Measurements from ENCODE around the gene ACSF3. TPM values are rescaled to one million over a fixed set of nuclear protein-coding genes. Genes with fewer than 3 reads are reported as not detected.

ACSF3 gene
- 25.5 TPM for total RNA-seq

DNA sequence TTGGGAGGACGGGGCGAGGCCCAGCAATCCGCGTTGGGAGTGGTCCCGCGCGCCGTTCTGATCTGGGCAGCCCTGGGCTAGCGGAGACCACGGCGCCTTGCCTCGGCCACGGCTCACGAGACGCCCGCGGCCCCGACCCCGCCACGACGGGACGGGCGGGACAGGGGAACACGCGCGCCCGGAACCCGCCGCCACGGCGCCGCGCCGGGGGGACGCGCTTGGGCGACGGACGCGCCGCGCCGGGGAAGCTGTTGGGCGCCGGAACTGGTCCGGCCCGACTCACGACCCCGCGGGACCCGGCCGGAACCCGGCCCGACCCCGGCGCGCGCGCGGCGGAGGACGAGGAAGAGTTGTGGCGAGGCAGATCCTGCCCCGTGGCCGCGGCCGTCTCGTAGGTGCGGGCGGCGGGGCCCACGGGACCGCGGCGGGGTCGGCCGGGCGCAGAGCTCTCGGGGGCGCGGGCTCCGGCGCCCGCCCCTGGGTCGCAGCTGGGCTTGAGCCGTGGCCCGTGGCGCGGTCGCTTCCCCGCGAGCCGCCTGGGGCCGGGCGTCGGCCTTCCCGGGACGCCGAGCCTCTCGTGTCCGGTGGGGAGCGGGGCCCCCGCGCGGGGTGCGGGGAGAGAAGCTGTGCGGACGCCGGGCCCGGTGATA, at the start of gene ACSF3:
Gene ACSF3, plus strand, starts transcription at position 251 of the 650 bp plus-strand sequence. CDS start 6,830 bp downstream, outside the sequence.
- DNase-seq (ENCODE audit: low spot score) (peak; percentile 70), ATAC-seq (peak; percentile 93)

DNA sequence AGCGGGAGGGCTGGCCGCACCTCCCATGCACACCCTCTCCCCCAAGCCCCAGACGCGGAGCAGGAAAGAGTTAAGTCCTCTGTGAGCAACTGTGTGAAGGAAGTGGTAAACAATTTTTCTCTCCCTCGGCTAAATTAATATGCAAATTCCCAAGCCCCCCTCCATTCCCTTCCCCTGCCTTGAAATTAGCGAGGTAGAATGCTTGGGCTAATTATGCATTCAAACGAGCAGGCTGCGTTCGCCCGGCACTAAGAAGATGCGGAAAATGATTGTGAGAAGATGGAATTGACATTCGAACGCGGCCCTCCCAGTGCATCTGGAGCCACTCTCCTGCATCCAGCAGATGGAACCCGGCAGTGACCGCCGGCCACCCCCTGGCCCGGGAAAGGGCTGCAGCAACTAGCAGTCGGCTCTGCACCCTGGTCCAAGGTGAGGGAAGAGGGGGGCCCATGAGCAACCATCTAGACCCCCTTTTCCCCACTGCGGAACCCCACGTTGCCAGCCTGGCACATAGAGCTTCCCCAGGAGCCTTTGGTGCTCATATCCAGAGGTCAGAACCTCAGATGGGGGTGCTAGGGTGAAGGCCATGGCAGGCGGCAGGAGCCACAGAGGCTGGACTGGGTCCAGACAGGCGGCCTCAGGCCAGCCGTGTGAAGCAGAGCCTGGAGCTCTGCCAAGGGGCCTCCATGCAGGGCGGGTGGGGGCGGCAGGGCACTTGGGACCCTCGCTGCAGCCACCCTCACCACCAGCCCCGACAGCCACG, 49.1 kb upstream of the ACSF3 start:
- DNase-seq (ENCODE audit: low spot score) (no peak), ATAC-seq (no peak)

DNA sequence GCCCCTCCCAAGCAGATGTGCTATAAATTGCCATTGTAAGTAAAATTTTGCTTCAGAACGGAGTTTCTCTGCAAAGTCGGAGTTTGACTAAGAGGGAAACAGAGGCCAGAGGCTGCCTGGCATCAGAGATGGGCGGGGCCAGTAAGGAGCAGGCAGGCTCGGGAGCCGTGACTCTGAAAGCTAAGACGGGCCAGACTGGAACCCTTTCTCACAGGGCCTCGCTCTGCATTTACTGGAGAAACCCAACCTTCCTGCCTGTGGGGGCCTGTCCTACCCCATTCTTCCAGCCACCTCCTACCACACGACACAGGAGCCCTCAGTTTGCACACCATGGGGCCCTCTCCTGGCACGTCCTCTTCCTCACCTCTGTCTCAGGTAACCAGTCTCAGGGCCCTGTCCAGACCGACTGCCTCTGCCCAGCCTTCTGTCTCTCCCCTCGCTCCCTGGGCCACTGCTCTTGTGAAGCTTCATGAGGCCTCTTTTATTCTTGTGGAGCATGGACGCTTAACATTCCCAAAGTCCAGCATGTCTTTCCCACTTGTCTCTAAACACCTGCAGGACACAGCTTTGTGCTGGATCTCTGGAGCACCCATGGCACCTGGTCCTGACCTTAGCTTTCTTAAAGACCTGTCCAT, 48.4 kb upstream of the ACSF3 start:
- ATAC-seq (no peak), DNase-seq (ENCODE audit: low spot score) (no peak)

DNA sequence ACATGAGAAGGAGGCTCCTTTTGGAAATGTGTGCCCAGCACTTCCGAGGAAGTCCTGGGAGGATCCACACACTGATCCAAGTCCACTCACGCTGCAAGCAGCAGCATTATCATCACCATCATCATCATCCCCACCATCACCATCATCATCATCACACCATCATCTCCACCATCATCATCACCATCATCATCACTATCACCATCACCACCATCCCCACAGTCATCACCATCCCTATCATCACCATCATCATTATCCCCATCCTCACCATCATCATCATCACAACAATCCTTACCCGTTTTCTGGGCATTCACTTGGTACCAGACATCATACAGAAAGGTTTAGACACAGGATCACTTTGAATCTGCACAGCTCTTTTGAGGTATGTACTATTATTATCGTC, 47.8 kb upstream of the ACSF3 start:
- DNase-seq (ENCODE audit: low spot score) (no peak), ATAC-seq (no peak)

DNA sequence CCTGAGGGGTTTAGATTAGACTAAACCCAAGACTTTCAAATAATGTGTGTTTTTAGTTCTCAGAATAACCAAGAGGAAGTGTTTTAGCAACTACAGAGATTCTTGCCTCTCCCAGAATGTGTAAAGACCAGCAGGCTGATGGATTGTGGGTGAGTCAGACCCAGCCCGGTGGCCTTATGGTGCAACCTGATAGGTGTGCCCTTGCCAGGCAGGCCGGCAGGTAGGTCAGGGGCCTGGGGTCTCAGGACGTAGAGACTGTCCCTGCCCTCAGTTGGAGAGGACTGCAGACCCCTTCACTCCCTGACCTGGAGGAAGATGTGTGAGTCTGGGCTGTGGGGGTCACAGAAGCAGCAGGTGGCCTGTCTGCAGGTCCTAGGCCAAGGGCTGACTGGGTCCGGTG, 47.2 kb upstream of the ACSF3 start:
- DNase-seq (ENCODE audit: low spot score), result no peak
- no peak for ATAC-seq

DNA sequence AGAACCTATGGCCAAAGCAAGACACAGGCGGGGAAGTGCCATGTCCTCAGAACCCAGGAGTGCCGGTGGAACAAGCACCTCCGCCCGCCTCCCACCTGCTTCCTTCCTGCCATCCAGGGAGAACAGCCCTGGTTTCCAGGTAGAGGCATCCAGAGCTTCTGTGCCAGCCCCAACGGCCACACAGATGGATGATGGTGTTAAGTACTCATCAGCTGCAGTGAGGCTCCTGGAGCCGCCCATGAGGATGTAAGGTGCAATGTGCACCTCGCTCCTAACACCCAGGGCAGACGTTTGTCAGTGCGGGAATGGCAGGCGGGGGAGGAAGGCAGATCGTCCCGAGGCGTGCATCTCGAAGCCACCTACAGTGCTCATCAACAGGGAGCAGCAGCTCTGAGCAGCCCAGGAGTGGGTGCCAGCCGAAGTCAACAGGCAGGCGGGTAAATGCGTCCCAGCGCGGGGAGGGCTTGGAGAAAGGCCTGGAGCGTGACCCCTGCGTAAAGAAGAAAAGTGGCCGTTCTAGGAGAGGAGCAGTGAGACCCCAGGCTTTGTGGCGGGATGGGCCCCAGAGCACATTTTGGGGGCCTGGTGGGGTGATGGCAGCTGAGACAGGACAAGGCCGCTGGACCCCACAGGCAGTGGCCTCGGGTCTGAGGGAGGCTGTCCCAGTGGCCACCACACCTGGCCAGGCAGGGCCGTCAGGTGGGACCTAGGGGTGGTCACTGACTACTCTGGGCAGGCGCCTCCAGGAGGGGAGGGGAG, 46.1 kb upstream of the ACSF3 start:
- DNase-seq (ENCODE audit: low spot score), result no peak

DNA sequence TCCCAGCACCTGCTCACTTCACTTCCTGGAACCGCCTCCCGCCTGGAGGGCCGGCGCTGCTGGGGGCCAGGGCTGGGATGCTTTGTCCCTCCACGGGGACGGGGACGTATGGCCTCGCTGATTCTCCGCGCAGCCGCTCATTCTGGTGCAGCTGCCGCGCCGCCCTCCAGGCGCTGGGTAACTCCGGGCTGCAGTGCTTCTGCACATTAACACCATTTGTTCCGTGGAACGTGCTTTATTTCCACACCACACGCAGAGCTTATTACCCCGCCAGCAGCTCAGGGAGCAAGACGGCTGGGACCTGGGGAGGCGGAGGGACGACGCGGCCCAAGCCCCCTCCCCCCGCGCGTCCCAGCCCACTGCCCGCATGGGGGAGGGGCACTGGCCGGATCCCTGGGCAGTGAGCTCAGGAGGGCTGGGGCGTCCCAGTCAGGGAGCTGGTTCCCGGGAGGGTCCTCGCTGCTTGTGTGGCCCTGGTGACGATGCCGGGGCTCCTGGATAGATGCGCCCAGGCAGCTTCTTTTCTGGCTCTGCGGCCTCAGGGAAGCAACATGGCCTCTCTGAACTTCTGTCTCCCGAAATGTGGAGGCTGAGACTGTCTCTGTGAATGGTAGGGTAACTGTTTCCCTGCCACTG, 45.4 kb upstream of the ACSF3 start:
- no peak for DNase-seq (ENCODE audit: low spot score)
- ATAC-seq, result no peak

More for the DNA sequence above, 46.1 kb upstream of the ACSF3 start:
- ATAC-seq, result no peak

DNA sequence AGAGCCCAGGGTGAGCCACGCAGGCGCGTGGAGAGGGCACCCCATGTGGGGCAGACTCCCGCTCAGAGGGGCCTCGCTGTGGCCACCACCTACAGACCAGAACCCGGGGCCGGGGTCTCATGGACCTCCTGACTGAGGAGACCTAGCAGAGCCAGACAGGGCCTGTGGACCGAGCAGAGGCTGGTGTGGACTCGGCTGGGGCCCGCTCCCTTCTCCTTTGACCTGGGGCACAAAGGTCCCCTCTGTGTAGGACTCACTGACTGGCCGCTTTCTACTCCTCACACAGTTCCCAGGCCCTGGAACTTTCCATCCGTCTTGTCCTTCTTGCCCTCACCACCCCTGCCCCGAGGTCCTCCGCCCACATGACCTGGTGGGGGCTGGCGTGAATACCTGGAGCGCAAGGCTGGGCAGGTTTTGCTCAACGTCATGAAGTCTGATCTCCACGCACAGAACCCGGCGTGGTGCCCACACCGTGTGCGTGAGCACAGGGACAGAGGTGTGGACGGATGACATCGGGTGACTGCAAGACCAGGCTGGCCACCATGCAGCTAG, 44.7 kb upstream of the ACSF3 start:
- ATAC-seq (no peak), DNase-seq (ENCODE audit: low spot score) (no peak)

DNA sequence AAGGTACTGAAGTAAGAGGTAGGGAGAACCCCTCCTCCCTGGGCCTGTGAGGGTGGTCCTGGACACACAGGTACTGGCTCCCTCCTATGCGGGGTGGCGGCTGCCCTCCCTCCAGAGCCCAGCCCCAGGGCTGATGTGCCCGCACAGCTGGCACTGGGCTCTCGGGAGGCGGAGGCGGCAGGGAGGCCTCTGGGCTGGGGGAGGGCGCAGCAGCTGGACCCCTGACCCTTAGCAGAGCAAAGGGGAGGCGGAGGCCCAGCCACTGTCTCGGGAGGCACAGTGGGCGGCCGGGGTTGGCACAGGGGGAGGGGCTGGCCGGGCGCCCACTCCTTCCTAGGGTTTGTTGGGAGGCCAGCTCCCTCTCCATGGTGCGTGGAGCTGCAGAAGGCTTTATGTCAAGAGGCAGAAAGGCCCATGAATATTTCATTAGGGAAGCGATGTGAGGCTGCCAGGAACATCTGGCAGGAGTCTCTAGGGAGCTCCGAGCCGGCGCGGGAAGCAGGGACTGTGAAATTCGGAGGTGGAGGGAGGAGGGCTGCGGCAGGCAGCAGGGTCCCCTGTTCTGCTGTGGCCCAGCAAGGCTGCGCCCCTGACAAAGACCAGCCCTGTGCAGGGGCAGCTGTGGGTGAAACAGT, 44.1 kb upstream of the ACSF3 start:
- no peak for DNase-seq (ENCODE audit: low spot score)
- no peak for ATAC-seq

DNA sequence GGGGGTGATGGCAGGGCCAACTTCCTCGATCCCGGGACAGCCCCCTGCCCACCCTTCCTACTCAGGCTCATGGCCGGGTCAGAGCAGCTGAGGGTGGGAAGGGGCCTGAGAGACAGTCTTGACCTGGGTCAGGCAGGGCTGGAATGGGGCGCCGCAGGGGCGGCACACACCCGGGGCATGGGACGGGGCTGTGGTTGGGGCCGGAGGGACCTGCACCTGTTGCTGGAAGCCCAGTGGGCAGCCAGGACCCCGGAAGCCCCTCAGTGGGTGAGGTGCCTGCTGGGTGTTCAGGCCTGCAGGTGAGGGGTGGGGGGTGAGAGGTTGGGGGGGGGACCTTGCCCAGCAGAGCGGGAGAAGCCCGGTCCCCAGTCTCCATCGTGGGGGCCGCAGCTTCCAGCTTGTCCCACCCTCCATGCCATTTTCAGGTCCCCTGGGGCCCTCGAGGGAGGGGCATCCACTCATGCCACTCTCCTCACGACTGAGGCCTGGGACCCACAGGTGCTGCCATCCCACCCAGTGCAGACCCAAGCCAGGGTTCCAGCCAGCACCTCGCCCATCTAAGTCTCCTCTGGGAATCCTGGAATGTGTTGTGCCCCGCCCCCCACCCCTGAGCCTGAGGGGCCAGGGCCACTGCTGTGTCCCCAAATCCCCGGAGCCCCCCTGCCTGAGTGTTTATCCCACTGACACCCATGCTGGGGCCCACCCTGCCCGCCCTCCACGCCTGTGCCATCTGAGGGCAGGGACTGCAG, 43.4 kb upstream of the ACSF3 start:
- DNase-seq (ENCODE audit: low spot score) (no peak), ATAC-seq (no peak)

DNA sequence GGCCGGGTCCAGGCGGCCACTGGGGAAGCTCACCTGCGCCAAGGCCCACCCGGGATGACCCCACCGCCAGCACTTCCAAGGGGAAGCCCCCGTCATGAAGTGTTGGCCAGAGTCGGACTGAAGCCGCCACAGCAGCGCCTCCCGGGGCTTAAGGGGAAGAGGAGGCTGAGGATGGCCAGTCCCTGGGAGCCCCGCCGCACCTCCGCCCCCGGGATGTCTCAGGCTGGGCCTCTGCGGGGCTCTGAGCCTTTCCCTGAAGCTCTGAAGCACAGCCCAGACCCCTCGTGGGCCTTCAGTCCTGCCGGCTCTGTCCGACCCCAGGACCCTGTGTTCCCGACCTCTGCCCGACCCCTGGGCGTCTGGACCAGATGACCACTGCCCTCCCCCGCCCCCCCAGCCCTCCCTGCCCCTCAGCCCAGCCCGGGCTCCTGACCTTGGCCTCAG, 42.8 kb upstream of the ACSF3 start:
- no peak for ATAC-seq
- no peak for DNase-seq (ENCODE audit: low spot score)

DNA sequence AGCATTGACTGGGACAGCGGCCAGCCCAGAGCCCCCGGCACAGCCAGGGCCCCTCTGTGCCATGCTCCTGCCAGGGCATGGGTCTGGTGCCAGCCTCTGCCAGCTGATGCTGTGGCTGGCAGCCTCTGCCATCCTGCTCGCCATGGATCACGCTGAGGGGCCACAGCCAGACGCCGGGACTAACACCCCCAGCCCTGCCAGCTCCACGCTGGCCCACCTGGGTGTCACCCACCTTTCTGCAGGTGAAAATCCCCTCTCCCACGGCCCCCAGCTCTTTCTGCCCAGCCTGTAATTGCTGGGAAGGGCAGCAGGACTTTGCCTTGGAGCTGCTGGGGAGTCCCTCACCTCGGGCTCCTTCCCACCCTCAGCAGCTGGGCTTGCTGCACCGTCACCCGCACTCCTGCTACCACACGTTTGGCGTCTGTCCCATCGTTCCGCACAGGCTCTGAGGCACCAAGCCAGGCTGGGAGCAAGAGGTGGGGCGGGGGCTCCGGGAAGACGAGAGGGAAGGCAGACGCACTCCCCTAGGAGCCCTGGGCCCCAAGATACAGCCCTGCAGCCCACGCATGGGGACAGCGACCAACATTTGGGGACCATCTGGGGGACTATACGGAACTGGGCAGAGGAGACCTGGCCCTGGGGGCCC, 42.0 kb upstream of the ACSF3 start:
- ATAC-seq (no peak), DNase-seq (ENCODE audit: low spot score) (no peak)

DNA sequence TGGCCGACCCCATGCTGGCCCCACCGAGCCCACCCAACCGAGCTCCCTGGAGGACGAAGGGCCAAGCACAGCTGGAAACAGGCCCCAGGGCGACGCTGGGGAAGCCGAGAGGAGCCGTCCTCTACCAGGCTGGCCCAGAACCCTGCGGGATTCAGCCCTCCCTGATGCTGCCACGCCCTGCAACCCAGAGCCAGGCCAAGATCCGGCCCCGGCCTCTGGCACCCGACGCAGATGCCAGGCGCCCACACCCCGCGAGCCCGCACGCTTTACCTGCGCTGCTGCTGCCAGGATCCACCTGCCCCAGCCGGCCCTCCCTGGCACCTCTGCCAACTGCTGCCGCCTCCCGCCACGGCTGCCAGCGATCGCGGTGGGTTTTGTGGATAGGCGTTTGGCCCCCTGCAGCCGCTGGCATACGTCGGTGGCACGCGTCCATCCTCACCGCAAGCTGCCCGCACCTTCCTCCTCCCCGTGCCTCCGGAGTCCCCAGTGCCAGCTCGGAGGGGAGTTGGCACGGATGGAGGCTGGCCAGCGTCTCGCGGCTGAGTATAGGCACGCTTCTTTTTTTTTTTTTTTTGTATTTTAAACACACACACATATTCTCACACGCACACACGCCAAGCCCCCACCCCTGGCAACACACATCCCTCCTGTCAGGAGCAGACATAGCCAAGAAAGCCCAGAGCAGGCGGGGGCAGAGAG, 41.3 kb upstream of the ACSF3 start:
- no peak for ATAC-seq
- no peak for DNase-seq (ENCODE audit: low spot score)

DNA sequence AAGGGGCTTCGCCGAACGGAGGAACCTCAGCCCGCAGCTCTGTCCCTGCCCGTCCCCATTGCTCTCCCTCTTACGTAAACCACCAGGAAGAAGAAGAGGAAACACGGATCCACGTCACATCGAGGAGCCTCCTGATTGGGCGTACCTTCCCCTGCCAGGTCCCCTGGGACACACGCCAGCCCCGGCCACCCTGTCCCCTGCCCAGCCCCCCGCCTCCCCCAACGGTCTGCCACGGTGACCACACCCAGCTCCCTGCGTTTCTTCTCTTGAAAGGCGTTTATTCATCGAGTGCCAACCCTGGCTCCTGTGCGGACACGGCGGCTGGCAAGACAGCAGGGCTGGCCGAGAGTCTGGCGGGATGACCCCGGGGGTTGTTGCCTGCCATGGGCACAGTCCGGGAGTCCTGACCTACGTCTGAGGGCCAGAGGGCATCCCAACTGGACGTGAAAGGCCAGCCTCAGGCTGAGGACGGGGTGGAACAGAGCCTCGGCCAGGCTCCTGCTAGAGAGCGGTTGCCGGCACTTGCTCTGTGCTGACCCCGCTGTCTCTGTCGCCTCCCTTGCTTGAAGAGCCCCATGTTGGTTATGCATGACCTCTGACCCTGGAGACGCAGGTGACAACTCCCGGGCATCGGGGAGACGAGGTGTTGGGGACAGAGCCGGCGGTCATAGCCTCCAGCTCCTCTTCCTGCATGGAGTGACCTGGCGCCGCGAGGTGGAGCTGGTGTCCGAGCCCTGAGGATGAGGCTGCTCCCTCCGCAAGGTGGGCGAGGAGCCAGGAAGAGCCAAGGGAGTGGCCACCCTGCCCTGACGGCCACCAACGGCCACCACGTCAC, 40.5 kb upstream of the ACSF3 start:
- ATAC-seq (no peak), DNase-seq (ENCODE audit: low spot score) (no peak)

DNA sequence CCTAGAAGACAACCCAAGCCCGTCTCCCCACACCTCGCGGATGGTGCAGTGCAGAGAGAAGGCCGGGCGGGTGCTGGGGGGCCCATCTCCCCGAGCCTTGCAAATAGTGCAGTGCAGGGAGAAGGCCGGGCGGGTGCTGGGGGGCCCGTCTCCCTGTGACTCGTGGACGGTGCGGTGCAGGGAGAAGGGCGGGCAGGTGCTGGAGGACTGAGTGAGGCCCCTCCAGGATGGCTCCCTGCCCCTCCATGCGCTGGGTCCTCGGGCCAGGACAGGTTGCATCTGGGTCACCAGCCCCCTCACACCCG, 40.0 kb upstream of the ACSF3 start:
- ATAC-seq (no peak), DNase-seq (ENCODE audit: low spot score) (no peak)

DNA sequence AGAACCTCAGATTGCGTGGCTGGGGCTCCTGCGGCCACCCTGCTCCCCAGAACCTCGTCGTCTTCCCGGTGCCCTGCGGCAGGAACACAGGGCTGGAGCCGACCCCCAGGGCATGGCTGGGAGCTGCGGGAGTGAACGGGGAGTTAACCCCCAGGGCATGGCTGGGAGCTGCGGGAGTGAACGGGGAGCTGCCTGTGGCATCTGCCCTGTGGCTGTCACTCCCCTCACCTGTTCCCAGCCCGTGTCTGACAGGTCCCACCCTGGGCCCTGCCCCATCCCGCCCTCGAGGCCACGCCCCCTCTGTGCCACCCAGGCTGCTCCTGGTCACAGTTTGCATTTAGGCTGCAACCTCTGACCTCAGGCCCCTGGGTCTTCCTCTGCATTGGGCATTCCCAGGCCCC, 39.4 kb upstream of the ACSF3 start:
- ATAC-seq, result no peak
- no peak for DNase-seq (ENCODE audit: low spot score)

DNA sequence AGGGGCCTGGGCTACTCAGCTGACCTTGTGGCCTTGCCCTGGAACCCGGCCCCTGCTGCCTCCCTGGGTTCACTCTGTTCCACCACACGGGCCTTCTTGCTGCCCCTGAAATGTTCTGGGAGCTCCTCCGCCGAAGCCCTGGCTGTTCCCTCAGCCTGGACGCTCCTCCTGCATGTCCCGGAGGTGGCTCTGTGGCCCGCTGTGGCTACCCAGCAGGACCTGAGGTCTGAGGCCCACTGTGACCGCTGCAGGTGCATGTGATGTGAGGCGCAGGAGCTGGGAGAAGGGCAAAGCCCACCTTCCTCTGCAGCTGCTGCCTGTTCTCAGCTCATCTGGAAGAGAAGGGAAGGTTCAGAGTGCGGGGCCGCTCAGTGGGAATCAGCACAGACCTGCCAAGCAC, 38.9 kb upstream of the ACSF3 start:
- ATAC-seq, result no peak
- DNase-seq (ENCODE audit: low spot score), result no peak

DNA sequence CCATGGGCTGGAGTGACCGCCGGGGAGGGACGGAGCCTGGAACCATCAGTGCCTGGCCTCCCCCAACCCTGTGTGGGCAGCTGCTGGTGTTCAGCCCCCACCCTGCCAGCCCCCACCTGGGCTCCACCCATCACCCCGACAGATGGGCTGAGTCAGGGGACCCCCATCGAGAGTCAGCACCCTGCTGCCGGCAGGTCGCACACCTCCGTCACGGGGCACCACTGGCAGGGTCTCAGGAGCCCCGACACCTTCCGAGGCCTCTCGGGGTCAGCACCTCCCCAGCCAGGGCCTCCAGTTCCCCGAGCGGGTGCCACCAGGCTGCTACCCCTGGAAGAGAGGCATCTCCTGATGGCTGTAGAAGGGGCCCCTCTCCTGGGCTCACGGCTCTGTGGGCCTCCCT, 38.3 kb upstream of the ACSF3 start:
- DNase-seq (ENCODE audit: low spot score) (no peak), ATAC-seq (no peak)
